ENCODE results near the gene ZNF664.

The ZNF664 gene

GRCh38 chr12:124007826-124008570 is 35.0 kb downstream of the ZNF664 start:
- DNase-seq (ENCODE audit: low read depth in 1 of 2, low spot score in 1 of 2), result no peak

DNA sequence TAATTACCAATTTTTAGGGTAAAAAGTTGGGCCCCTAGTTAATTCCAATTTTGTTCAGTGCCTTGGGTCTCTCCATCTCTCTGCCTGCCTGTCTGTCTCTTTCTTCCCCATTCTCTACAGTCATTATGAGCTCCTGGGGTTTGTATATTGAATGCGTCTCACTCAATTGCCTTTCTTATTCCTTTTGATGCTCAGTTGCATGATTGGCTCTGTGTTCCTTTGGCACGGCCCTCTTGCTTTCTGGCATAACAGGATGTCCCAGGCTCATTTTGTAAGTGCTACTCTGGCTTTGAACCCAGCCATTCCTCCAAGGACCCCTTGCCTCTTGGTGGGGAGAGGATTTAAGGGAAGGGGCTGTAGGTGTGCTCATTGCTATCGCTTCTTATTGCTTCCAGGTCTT is 35.6 kb downstream of the ZNF664 start:
- DNase-seq (ENCODE audit: low read depth in 1 of 2, low spot score in 1 of 2), result no peak

DNA sequence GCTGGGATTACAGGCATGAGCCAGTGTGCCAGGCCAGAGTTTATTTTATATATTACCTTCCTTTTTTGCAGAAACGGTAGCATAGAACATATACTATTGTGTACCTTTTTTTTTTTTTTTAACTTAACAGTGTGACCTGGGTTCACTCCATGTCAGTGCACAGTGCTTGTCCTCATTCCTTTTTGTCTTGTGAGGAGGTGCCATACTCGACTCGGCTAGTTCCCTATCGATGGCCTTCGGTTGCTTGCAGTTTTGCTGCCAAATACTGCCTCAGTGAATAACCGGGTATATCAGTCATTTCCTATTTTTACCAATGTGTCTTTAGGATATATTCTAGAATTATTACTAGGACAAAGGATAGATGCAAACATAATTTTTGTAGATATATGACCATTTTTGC is 36.8 kb downstream of the ZNF664 start:
- no peak for DNase-seq (ENCODE audit: low read depth in 1 of 2, low spot score in 1 of 2)

GRCh38 chr12:124010687-124011086 is 37.7 kb downstream of the ZNF664 start:
- DNase-seq (ENCODE audit: low read depth in 1 of 2, low spot score in 1 of 2), result no peak

DNA sequence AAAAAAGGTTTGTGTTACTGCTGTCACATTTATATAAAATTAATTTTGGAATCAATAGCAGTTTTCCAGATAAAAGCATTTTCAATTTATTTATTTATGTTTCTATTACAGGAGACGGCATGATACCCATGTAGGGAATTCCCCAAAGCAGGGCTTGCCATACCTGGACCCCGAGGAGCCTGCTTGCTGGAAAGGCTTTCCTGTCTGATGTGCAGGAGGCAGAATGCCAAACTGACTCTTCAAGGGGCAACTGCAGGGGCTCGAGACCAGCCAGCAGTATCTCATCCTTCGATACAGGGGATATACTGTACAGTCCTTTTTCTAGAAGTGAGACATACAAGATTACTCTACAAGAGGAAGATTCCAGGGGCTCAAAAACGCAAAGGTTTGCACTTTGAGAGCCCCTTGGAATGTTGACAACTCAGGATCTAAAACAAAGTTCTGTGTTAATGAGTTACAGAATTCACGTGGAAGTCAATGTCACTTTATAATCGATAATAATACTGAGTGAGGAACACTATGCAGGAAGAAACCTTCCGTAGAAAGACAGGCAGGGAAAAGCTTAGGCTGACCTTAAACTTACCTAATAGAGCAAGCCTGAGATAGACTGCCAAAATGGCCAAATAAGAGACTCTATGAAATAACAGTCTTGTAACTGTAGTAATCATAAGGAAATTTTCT is 38.6 kb downstream of the ZNF664 start:
- no peak for DNase-seq (ENCODE audit: low read depth in 1 of 2, low spot score in 1 of 2)

GRCh38 chr12:124013073-124013472 is 40.1 kb downstream of the ZNF664 start:
- no peak for DNase-seq (ENCODE audit: low read depth in 1 of 2, low spot score in 1 of 2)

DNA sequence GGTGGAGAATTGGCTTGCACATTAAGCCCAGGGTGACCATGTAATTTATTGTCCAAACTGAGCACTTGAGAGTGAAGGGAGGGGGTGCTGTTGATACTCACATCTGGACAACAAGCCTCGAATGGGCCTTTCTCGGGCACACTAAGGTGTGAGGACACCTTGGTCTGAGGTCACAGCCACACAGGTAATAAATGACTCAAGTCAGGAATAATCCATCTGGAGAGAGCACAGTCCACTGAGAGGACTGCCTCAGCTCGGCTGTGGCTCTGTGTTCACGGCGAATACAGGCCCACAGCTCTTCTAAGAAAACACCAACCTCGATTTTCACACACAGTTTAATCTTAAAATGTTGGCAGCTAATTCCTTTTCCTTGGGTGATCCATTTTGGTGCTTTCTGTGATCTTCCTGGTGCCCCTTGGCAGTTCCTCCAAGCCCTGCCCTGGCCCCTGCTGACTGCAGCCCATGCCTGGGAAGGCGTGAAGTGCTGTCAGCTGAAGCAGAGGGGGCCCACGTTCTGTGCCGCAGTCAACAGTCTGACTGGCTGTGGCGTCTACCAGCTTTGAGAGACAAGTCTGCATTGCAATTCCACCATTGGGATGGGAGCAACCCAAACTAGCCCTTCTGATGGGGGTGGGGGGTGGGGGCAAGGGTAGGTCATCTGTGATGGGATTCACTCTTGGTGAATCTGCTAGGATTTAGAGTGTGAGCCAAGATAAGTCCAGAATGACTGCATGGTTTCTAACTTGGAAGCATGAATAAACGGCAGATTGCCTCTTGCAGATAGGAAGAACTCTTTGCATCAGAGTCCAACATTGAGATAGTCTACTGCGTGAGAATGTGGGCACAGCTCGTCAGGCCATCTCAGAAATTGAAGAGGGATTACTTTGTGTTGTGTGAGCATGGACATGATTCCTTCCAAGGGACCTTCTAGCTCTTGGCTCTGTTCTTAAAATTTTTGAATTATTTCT is 42.8 kb downstream of the ZNF664 start:
- DNase-seq (ENCODE audit: low read depth in 1 of 2, low spot score in 1 of 2), result no peak

DNA sequence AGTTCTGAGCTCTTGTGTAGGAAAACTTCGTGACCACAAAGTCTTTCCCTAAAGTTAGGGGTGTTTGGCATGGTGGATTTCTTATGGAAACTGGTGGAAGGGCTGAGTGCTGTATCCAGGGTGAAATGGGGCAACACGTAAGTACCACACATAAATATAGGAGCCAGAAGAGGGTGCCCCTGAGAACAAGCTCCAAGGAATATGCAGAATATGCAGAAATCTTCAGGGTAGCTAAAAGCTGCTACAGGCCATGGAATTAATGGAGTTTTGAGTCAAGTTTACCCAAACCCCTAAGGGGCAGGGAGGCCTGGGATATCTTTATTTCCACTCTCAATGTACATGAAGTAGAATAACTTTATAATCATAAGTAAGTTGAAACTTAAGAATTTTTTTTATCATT is 44.0 kb downstream of the ZNF664 start:
- DNase-seq (ENCODE audit: low read depth in 1 of 2, low spot score in 1 of 2), result no peak

DNA sequence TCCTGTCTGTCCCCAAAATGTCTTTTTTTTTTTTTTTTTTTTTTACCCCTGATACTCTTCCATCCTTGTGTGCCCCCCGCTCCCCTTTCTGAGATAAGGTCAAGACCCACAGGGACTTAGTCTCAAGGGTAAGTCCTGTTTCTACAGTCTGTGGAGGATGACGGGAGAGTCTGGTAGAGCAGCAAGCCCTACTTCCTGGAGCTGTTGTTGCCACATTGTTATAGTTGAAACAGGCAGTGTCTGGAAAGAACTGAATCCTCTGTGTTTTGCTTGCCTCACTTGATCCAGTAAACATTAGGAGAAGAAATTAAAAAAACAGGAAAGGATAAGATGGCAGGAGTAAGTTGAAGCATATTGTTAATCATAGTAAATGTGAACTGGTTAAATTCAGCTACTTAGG is 45.5 kb downstream of the ZNF664 start:
- DNase-seq (ENCODE audit: low read depth in 1 of 2, low spot score in 1 of 2), result no peak

GRCh38 chr12:124019115-124019514 is 46.1 kb downstream of the ZNF664 start:
- no peak for DNase-seq (ENCODE audit: low read depth in 1 of 2, low spot score in 1 of 2)

DNA sequence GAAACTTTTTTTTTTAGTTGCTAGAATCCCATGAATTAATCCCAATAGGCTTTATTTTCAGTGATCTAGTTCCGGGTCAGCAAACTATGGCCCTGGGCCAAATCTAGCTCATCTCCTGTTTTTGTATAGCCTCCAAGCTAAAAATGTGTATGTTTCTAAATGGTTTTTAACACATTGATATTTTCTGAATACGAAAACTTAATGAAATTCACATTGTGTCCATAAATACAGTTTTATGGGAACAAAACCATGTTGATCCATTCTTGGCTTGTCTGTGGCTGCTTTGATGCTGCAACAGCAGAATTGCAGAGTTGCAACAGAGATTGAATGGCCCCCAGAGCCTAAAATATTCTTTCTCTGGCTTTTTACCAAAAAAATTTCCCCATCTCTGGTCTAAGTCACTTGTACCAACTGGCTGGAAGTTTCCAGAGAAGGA is 47.5 kb downstream of the ZNF664 start:
- DNase-seq (ENCODE audit: low read depth in 1 of 2, low spot score in 1 of 2), result no peak

GRCh38 chr12:124021007-124021406 is 48.0 kb downstream of the ZNF664 start:
- DNase-seq (ENCODE audit: low read depth in 1 of 2, low spot score in 1 of 2), result no peak

DNA sequence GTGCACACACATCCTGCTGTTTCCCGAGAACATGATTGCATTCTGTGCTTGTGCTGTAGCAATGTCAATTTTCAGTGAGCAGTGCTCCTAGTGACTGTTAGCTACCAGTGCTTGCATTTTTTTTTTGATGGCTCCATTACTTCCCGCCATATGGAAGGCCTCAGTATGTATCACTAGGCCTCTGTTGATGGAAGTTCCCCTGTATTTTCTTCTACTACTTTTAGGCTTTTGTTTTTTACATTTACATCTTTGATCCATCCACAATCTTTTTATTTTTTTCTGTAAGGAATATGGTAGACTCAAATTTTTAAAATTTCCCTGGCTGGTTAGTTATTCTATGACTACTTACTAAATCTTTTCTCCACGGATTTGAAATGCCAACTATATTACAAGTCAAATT is 49.1 kb downstream of the ZNF664 start:
- no peak for DNase-seq (ENCODE audit: low read depth in 1 of 2, low spot score in 1 of 2)

GRCh38 chr12:124024263-124024678 is 51.3 kb downstream of the ZNF664 start:
- DNase-seq (ENCODE audit: low read depth in 1 of 2, low spot score in 1 of 2), result no peak

DNA sequence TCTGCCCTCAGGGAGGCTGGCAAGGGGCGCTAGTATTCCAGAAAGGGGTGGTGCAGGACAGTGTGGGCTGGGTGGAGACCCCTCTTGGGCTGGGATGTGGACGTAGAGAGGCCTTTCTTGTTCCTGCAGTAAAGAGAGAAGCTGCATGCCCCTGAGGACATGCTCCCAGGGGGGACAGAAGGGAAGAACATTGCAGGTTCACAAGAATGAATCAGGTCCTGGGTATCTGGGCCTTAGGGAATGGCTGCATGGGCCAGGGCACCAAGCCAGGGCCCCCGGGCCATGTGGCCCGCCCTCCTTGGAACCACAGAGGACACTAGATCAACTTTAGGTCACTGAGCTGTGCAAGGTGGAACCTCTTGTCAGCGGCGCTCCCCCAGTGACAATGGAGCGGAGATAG is 51.8 kb downstream of the ZNF664 start:
- no peak for DNase-seq (ENCODE audit: low read depth in 1 of 2, low spot score in 1 of 2)

GRCh38 chr12:124025661-124026060 is 52.6 kb downstream of the ZNF664 start:
- DNase-seq (ENCODE audit: low read depth in 1 of 2, low spot score in 1 of 2), result no peak

DNA sequence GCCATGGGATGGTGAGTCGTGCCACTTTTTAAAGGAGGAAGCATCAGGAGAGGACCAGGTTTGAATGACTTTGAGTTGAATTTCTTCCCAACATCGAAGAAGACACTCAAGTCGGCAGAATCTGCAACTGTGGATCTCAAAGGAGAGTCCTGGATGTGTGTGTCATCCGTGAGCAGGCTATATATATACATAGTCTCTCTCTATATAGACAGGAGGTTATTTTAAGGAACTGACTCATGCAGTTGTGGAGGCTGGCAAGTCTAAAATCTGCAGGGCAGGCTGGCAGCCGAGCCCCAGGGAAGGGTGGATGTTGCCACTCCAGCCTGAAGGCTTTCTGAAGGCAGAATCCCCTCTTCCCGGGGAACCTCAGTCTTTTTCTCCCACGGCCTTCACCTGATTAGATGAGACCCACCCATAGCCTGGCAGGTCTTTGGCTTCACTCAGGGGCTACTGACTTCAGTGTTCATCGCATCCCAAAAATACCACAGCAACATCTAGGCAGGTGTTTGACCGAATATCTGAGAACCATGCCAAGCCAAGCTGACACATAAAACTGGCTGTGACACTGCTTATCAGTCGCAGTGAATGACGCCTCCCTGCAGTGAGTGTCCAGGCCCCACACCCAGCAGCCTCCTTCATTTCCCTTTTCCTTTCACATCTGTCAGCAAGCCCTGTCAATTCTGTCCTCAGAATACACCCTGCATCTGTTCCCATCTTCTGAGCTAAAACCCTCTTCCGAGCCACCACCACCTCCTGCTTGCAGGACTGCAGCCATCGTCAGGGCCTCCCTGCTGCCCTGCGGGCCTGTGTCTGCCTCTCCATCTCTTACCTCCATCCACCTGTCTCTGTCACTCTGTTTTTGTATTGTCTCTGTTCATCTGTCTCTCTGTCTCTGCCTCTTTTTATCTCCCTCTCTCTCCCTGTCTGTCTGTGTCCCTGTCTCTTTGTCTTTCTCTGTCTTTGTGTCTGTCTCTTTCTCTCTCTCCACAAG is 54.0 kb downstream of the ZNF664 start:
- no peak for DNase-seq (ENCODE audit: low read depth in 1 of 2, low spot score in 1 of 2)

DNA sequence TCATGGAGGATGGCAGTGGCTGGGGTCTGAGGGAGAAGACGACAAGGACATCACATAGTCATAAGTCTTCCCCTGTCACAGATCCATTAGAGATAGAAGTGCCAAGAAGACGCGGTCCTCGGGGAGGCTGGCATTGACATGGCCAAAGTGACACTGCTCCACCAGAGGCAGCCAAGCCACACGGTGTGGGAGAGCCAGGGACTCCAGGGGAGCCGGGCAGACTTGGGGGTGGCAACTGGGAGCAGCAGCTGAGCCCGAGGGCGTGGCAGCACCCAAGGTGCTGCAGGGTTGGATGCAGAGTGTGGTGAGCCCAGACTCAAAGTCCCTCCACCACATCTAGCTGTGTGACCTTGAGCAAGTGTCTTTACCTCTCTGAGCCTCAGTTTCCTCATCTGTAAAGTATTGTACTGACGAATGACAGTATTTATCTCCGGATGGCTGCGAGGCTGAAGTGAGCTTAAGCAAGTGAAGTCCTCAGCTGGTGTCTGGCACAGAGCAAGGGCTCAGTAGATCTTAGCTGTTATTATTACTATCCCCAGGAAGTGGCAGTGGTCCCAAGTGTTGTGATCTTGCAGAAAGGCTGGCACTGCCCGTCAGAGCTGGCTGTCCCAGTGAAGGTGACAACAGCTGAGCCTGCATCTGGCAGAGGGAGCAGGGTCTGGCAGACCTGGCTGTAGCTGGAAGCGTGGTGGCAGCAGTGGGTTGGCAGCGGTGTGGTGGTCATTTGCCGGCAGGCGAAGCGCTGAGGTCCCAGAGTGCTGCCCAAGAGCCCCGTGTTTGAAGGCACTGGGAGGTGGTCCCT is 54.9 kb downstream of the ZNF664 start:
- no peak for DNase-seq (ENCODE audit: low read depth in 1 of 2, low spot score in 1 of 2)

- DNase-seq (ENCODE audit: low read depth in 1 of 2, low spot score in 1 of 2), result no peak
These were observed 55.5 kb downstream of the ZNF664 start for GRCh38 chr12:124028555-124028925.

GRCh38 chr12:124030008-124030407 is 57.0 kb downstream of the ZNF664 start:
- no peak for DNase-seq (ENCODE audit: low read depth in 1 of 2, low spot score in 1 of 2)
